HepG2 (cell line): ENCODE results near the gene CBX5. TPM values are rescaled to one million over a fixed set of nuclear protein-coding genes. Genes with fewer than 3 reads are reported as not detected.

Experiments used
- AGO2 ChIP-seq: fragments of 200-400 bp; formaldehyde crosslinking; optimal IDR thresholded peaks from 2 replicates; pipeline ENCODE3; 2017; ENCODE audit warnings: mild to moderate bottlenecking, low read depth, low read length, moderate library complexity
- ARNT2 ChIP-seq: sonication (generic); formaldehyde crosslinking; IDR thresholded peaks from 2 replicates; pipeline ENCODE4 v1.8.0; 2022; ENCODE audit warnings: mild to moderate bottlenecking, low read depth, missing genetic modification reagents, moderate library complexity
- DR1 ChIP-seq: sonication (generic); formaldehyde crosslinking; IDR thresholded peaks from 2 replicates; pipeline ENCODE4 v1.8.0; 2021; ENCODE audit warnings: mild to moderate bottlenecking, missing genetic modification reagents, inconsistent platforms
- FOSL2 ChIP-seq: sonication (generic); formaldehyde crosslinking; IDR thresholded peaks from 2 replicates; pipeline ENCODE4 v1.4.0; 2020; ENCODE audit warnings: missing genetic modification reagents
- FOXC1 ChIP-seq: sonication (generic); formaldehyde crosslinking; IDR thresholded peaks from 2 replicates; pipeline ENCODE4 v1.8.0; 2022; ENCODE audit warnings: mild to moderate bottlenecking, missing genetic modification reagents, borderline replicate concordance
- FOXK2 ChIP-seq: fragments of 450-650 bp; IDR thresholded peaks from 2 replicates; pipeline ENCODE4 v1.6.1; 2016
- HDAC1 ChIP-seq: sonication (generic); formaldehyde crosslinking; IDR thresholded peaks from 2 replicates; pipeline ENCODE4 v1.5.1; 2020; ENCODE audit warnings: mild to moderate bottlenecking, missing genetic modification reagents
- KMT2B ChIP-seq: IDR thresholded peaks from 2 replicates; pipeline ENCODE4 v1.6.1; 2016; ENCODE audit warnings: missing genetic modification reagents, missing compliant biosample characterization
- MEIS2 ChIP-seq: sonication (generic); formaldehyde crosslinking; IDR thresholded peaks from 2 replicates; pipeline ENCODE4 v1.9.0; 2021; ENCODE audit warnings: mild to moderate bottlenecking, missing genetic modification reagents
- NRL ChIP-seq: sonication (generic); formaldehyde crosslinking; IDR thresholded peaks from 2 replicates; pipeline ENCODE4 v1.5.0; 2020; ENCODE audit warnings: missing genetic modification reagents, mild to moderate bottlenecking, moderate library complexity, borderline replicate concordance
- RBFOX2 ChIP-seq: fragments of 200-400 bp; formaldehyde crosslinking; IDR thresholded peaks from 2 replicates; pipeline ENCODE4 v1.6.1; 2017; ENCODE audit warnings: low read depth, mild to moderate bottlenecking, low read length
- RBM39 ChIP-seq: fragments of 200-400 bp; formaldehyde crosslinking; IDR thresholded peaks from one replicate; pipeline ENCODE4 v1.6.1; 2018; ENCODE audit warnings: antibody characterized with exemption, mild to moderate bottlenecking, low read depth, low read length; ENCODE audit not compliant: poor library complexity, severe bottlenecking
- REXO4 ChIP-seq: sonication (generic); formaldehyde crosslinking; IDR thresholded peaks from 2 replicates; pipeline ENCODE4 v1.8.0; 2022; ENCODE audit warnings: missing genetic modification reagents, mild to moderate bottlenecking, borderline replicate concordance
- SALL2 ChIP-seq: sonication (generic); formaldehyde crosslinking; IDR thresholded peaks from 2 replicates; pipeline ENCODE4 v1.8.1; 2023; ENCODE audit warnings: mild to moderate bottlenecking, missing genetic modification reagents, inconsistent platforms
- SP1 ChIP-seq, 2 experiments: fragments of 450-650 bp in 1 of 2; sonication (generic) in 1 of 2; formaldehyde crosslinking in 1 of 2; IDR thresholded peaks; 2 replicates each; pipeline versions ENCODE4 v1.4.0 to v1.6.1; 2016 to 2020; ENCODE audit warnings: missing genetic modification reagents in 1 of 2
- TAF1 ChIP-seq: sonication (generic); formaldehyde crosslinking; IDR thresholded peaks from 2 replicates; pipeline ENCODE4 v1.4.0; 2020; ENCODE audit warnings: missing genetic modification reagents
- ZBED4 ChIP-seq: sonication (generic); formaldehyde crosslinking; IDR thresholded peaks from 2 replicates; pipeline ENCODE4 v1.4.0; 2020; ENCODE audit warnings: missing genetic modification reagents, borderline replicate concordance
- ZNF225 ChIP-seq: sonication (generic); formaldehyde crosslinking; IDR thresholded peaks from 2 replicates; pipeline ENCODE4 v1.4.0; 2020; ENCODE audit warnings: mild to moderate bottlenecking, missing genetic modification reagents
- ZNF260 ChIP-seq: sonication (generic); formaldehyde crosslinking; IDR thresholded peaks from 2 replicates; pipeline ENCODE4 v1.4.0; 2020; ENCODE audit warnings: missing genetic modification reagents, low read depth, mild to moderate bottlenecking, borderline replicate concordance
- ZNF33A ChIP-seq: sonication (generic); formaldehyde crosslinking; IDR thresholded peaks from 2 replicates; pipeline ENCODE4 v1.5.1; 2020; ENCODE audit warnings: missing genetic modification reagents, mild to moderate bottlenecking, moderate library complexity, borderline replicate concordance
- ZNF383 ChIP-seq: sonication (generic); formaldehyde crosslinking; IDR thresholded peaks from 2 replicates; pipeline ENCODE4 v1.4.0; 2020; ENCODE audit warnings: missing genetic modification reagents, mild to moderate bottlenecking, borderline replicate concordance
- ZNF468 ChIP-seq: sonication (generic); formaldehyde crosslinking; IDR thresholded peaks from 2 replicates; pipeline ENCODE4 v1.8.0; 2022; ENCODE audit warnings: mild to moderate bottlenecking, moderate library complexity, missing genetic modification reagents
- ZNF562 ChIP-seq: sonication (generic); formaldehyde crosslinking; IDR thresholded peaks from 2 replicates; pipeline ENCODE4 v1.8.0; 2022; ENCODE audit warnings: missing genetic modification reagents, borderline replicate concordance
- ZNF674 ChIP-seq: sonication (generic); formaldehyde crosslinking; IDR thresholded peaks from 2 replicates; pipeline ENCODE4 v1.5.0; 2020; ENCODE audit warnings: low read depth, mild to moderate bottlenecking, missing genetic modification reagents
- ZNF678 ChIP-seq: sonication (generic); formaldehyde crosslinking; IDR thresholded peaks from 2 replicates; pipeline ENCODE4 v1.4.0; 2020; ENCODE audit warnings: mild to moderate bottlenecking, missing genetic modification reagents
- ZSCAN31 ChIP-seq: sonication (generic); formaldehyde crosslinking; IDR thresholded peaks from 2 replicates; pipeline ENCODE4 v1.5.0; 2020; ENCODE audit warnings: low read depth, mild to moderate bottlenecking, missing genetic modification reagents
- polyA plus RNA-seq, 8 experiments: library from polyadenylated mRNA; depleted of rRNA in 3 of 8; stranded (reverse) in 7 of 8; unstranded in 1 of 8; fragments of >200 nt; fragmentation: Illumina TruSeq in 4 of 8; extraction: Trizol in 4 of 8; gene quantifications; 2 replicates each; pipeline versions ENCODE4 v1.2.1 to v1.2.3, GENCODE V29; 2011 to 2016; ENCODE audit warnings: low read depth in 4 of 8, missing spikeins in 1 of 8, mixed read lengths in 1 of 8; ENCODE audit not compliant: insufficient read depth in 1 of 8
- total RNA-seq, 5 experiments: library from RNA; depleted of rRNA; stranded (reverse); fragments of >200 nt; fragmentation: Illumina TruSeq; extraction: Trizol; gene quantifications; 2 replicates each; pipeline ENCODE4 v1.2.3, GENCODE V29; 2016; ENCODE audit warnings: low read depth in 1 of 5
- TF ChIP-seq, protein P1 (sequence below): IDR thresholded peaks from 2 replicates; pipeline ENCODE4 v1.6.1; 2016; ENCODE audit warnings: low read depth, borderline replicate concordance

CBX5 gene
- total and polyA plus RNA-seq, 2 of the 13 experiments (the other 11 are each of a cell fraction or from before 2014, with no cell fraction given): 16.0 to 22.2 TPM

DNA sequence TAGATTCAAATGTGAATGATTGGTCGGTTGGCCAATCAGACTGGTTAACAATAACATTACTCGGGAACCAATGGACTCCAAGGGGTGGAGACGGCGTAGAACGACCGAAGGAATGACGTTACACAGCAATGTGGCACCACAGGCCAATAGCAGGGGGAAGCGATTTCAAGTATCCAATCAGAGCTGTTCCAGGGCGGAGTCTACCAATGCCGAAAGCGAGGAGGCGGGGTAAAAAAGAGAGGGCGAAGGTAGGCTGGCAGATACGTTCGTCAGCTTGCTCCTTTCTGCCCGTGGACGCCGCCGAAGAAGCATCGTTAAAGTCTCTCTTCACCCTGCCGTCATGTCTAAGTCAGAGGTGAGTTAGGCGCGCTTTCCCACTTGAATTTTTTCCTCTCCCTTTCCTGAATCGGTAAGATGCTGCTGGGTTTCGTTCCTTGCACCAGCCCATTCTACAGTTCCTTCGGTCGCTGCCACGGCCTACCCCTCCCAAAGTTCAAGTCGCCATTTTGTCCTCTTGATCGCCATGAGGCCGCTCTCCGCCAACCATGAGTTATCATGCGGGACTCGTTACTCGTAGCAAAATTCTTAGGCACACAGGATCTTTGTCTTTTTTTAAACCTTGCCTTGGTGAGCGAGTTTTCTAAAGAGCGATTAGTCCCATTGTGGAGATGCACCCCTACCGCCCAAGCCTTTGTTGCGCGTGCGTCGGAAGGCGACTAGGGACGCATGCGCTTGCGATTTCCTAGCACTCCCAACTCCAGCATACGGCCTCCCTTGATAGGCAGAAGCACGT lies 742 bp upstream of the CBX5 start, which contains the start of gene HNRNPA1 (continued):
- TF ChIP-seq NRL (CRISPR knock-in tag) (peak; percentile 85; the same call in 1 of the 2 replicates), ZNF562 (CRISPR knock-in tag) (no peak), DR1 (CRISPR knock-in tag) (peak; percentile 94), ZNF33A (CRISPR knock-in tag) (no peak), FOXK2 (peak; percentile 5; the same call in 1 of the 2 replicates), ZSCAN31 (CRISPR knock-in tag) (peak; percentile 88), SP1 (IDR thresholded peaks at IDR 0.05) (no peak), SP1 (CRISPR knock-in tag; IDR thresholded peaks at IDR 0.05) (peak; percentile 43; the same call in 1 of the 2 replicates), ARNT2 (peak; percentile 67), FOXC1 (CRISPR knock-in tag) (no peak), KMT2B (CRISPR knock-in tag) (0 out of 2 replicates have a peak, but pooled peaks have one; percentile 17), ZNF260 (CRISPR knock-in tag) (no peak), REXO4 (CRISPR knock-in tag) (no peak), ZBED4 (no peak), ZNF383 (CRISPR knock-in tag) (no peak), ZNF468 (CRISPR knock-in tag) (no peak), MEIS2 (CRISPR knock-in tag) (peak; percentile 55; the same call in 1 of the 2 replicates), HDAC1 (CRISPR knock-in tag) (peak; percentile 52; the same call in 1 of the 2 replicates), ZNF225 (CRISPR knock-in tag) (0 out of 2 replicates have a peak, but pooled peaks have one; percentile 47), RBFOX2 (peak; percentile 85), RBM39 (peak; percentile 38), ZNF678 (no peak), TAF1 (peak; percentile 99), AGO2 (peak; percentile 83), SALL2 (CRISPR knock-in tag) (peak; percentile 90), FOSL2 (CRISPR knock-in tag) (peak; percentile 15; the same call in 1 of the 2 replicates), ZNF674 (CRISPR knock-in tag) (peak; percentile 86; the same call in 1 of the 2 replicates)
- TF ChIP-seq, protein P1, sequence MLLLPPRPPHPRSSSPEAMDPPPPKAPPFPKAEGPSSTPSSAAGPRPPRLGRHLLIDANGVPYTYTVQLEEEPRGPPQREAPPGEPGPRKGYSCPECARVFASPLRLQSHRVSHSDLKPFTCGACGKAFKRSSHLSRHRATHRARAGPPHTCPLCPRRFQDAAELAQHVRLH: peak; percentile 65
